HG03139 (cell line): ENCODE results near the gene MAP1LC3B2.

Experiments used
- ATAC-seq: cut with Tn5 transposase; IDR thresholded peaks from one replicate; pipeline ENCODE4 v1.9.1; 2021; ENCODE audit not compliant: unreplicated experiment

MAP1LC3B2 gene

GRCh38 chr12:116591855-116592637 lies 32.9 kb downstream of the MAP1LC3B2 start:
- ATAC-seq: no peak

- ATAC-seq: no peak
Observed at GRCh38 chr12:116592731-116593130, 33.5 kb downstream of the MAP1LC3B2 start.

- no peak for ATAC-seq
Observed at GRCh38 chr12:116594325-116595038, 35.3 kb downstream of the MAP1LC3B2 start.

DNA sequence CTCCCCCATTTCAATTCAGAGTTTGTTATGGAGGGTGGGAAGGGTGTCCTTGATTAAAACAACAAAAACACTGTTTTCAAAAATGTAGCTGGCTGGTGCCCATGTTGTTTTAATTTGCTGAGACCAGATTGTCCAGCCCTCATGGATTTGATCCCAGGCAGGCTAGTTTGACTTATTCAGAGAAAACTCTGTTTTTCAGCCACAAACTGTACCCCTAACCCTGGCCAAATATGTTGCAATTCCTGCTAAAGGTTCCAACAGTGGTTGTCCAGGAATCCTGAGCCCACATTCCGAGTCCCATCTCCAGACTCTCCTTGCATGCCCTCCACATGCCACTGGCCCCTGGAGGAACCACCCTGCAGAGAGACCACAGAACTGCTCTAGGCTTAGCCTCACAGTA lies 36.0 kb downstream of the MAP1LC3B2 start:
- ATAC-seq: no peak

DNA sequence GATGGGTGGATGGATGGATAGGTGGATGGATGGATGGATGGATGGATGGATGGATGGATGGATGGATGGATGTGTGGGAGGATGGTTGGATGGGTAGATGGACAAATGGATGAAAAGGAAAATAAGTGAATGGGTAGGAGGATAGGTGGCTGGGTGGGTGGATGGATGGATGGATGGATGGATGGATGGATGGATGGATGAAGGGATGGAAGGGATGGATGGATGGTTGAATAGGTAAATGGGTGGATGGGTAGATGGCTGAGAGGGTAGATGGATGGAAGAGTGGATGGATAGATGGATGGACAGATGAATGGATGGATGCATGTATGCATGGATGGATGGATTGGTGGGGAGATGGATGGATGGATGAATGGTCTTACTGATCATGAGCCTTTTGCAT lies 36.5 kb downstream of the MAP1LC3B2 start:
- no peak for ATAC-seq

- ATAC-seq: no peak
Observed at GRCh38 chr12:116597886-116598285, 38.7 kb downstream of the MAP1LC3B2 start.

DNA sequence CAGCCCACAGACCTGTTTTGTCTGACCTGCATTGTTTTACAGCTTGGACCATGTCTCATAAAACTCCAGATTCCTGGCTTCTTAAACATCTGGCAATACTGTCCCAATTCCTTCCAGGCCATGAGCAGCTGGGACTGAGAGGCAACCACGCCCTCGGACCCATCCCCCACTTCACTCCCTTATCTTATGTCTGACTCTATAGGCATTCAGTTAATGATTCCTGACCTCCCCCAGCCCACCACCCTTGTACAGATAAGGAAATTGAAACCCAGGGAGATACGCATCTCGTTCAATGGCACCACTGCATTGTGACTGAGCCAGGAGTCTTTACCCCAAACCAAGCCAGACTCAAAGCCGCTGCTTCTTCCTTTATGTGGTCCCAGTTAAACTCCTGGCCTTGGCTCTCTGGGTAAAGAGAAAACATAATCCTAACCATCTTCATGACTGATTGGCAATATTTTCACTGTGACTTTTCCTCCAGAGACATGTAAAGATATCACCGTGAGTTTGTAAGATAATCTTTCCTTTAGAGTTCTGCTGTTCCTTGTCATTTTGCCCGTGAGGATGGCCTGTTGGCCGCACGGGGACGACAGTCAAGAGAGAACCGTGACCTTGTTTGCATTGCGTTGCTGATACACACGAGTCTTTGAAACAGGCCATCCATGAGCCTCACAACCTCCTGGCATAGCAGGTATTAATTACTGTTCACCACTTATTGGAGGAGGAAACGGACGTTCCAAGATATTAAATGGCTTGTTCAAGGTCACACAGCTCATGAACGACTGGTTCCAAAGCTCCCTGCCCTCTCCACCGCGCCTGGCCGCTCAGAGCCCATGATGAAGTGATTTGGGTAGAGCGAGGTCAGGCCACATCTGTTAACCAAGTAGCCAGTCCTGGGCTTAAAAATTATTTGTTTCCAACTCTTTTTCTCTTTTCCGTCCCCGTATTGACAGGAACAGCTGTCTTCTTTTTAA lies 39.4 kb downstream of the MAP1LC3B2 start:
- no peak for ATAC-seq

DNA sequence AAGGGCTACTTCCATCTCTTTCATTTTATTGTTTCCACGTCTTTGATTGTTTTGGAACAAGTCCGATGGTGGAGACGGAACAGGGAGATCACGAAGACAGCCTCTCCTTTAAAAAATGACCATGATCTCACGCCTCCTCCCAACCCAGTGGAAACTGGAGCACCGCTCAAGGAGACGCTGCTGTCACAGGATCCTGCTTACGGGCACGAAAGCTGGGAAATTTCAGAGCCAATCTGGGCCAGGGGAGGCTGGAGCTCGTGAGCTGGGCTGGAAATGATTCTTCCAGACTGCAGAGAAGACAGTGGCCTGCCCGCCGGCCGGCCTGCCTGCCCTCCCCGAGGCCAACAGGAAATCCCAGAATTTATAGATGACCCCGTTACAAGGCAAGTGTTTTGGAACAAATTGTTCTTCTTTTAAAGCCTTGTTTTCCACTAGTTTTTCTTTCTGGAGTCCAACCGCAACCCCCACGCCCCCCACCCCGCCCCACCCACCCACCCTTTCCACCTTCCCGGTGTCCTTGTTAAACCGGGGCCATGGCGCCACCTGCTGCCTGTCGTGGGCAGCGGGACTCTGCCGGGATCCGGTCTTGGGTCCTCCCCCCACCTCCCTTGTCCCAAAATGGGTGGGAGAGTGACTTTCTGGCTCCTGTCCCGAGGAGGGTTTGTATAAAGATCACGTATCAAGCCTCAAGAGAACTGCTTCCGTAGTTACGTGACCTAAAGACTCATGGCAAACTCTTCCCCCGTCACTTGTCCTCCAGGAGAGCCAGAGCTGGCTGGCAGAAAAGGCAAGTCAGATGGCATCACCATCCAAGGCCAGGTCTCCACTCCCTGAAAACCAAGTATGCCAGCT lies 40.3 kb downstream of the MAP1LC3B2 start:
- ATAC-seq: no peak

- no peak for ATAC-seq
Observed at GRCh38 chr12:116600959-116601918, 42.1 kb downstream of the MAP1LC3B2 start.

DNA sequence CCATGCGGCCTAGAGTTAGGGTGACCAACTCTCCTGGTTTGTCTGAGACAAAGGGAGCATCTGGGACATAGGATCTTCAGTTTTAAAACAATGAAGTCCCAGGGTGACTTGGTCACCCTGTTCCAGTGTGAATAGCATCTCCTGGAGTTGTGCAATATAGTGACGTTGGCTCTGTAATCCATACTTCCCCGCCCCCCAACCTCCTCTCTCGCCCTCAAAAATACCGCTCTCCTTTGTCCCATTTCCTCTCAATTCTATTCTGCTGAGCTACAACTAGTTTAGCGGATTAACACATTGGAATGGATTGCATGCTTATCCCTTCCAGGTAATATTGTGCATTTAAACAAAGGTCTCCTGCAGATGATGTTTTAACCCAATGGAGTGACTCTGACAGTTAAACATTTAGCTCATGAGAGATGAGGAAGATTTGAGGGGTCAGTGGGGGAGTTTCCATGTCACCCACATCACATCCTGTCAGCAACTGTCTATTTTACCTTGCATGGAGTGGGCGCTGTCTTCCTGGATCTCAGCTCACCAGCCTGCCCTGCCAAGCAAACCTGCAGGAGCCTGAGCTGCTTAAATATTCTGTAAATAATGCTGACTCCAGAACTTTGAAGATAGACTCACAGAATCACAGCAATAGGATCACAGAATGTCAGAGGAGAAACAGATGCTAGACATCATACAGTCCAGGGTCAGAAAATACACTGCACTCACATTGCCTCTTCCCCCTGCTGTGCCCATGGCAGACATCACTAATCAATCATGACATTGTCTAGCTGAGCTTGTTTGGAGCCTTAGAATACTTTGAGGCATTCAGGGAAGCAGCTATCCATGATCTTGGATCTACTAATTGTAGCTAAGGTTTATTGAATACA lies 43.0 kb downstream of the MAP1LC3B2 start:
- ATAC-seq: no peak

DNA sequence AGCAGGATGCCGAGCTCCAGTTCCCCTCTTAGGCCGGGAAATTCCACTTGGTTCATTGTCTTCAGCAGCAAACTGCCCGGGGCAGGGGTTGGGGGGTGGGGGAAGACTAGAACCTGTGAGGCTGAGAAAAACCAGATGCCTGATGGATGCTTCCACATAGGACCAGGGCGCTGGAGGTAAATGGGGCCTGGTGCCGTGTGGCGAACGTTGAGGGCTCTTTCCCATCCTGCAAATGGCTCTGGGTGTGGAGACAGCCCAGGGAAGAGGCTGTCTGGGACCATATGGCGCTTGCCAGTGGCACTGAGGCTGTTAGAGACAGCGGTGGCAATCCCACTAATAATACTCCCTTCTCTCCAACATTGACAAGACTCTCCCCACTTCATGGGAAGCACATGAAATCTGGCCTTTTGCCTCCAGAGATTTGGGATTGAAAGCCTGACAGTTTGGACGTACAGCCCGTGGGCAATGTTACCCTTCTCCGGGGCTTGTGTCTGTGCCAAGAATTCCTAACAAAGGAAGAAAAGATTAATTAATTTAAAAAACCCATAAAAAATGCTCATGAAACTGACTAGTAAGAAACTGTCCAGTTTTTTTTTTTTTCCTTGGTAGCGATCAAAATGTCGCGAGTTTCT lies 44.5 kb downstream of the MAP1LC3B2 start:
- ATAC-seq: no peak

GRCh38 chr12:116604178-116604895 lies 45.2 kb downstream of the MAP1LC3B2 start:
- no peak for ATAC-seq

DNA sequence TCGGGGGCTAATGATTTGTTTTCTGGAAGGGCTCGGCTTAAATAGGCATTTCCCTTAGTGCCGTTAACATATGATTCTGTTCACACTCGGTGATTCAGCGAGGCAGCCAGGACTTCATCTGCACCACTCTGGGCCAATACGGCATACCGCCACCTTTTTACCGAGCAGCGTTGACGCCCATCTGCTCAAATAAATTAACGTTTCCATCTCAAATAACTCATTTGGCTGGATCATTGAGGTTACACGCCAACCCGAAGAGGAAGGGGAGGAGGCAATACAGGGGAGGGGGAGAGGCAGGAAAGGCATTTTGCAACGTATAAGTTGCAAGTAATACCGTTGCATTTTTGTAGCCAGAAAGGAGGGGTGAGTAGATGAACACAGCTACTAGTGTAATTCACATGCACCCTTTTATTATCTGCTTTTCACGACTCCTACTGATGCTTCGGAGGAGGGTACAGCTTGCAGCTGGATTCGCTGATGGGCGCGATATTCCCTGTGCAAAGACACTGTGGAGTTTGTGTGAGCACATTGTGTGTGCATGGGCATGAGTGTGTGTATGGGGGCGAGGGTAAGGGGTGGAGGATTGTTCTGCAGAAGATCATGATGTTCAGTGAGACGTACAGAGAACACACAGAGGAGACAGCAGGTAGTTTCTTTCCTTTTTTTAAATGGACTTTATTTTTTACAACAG lies 45.9 kb downstream of the MAP1LC3B2 start:
- ATAC-seq: no peak

GRCh38 chr12:116606397-116606796 lies 47.2 kb downstream of the MAP1LC3B2 start:
- no peak for ATAC-seq

DNA sequence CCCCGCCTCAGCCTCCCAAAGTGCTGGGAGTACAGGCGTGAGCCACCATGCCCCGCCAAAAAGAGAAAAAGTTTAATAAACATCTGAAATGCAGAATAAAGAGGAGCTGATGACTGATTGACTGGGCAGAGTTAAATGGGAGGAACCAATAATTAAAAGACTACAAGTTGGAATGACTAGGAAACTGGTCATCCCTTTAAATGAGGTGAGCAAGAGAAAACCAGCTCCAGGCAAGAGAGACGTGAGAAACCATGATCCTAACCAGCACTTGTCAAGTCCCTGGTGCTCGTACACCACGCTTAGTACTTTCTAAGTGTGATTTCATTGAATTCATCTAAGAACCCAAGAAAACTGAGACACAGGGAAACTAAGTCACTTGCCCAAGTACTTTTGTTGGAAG lies 47.9 kb downstream of the MAP1LC3B2 start:
- ATAC-seq: no peak

GRCh38 chr12:116609319-116610114 lies 50.3 kb downstream of the MAP1LC3B2 start:
- no peak for ATAC-seq
